ENCODE measurements around the gene MRNIP. TPM values are rescaled to one million over a fixed set of nuclear protein-coding genes. Genes with fewer than 3 reads are reported as not detected.
A peak's percentile ranks its signal among the peaks of the same experiment; 100 is the strongest.

The MRNIP gene
- total RNA-seq, 4 donors from 2014 or later, result 13.7 to 44.9 (median 26.5) TPM

DNA sequence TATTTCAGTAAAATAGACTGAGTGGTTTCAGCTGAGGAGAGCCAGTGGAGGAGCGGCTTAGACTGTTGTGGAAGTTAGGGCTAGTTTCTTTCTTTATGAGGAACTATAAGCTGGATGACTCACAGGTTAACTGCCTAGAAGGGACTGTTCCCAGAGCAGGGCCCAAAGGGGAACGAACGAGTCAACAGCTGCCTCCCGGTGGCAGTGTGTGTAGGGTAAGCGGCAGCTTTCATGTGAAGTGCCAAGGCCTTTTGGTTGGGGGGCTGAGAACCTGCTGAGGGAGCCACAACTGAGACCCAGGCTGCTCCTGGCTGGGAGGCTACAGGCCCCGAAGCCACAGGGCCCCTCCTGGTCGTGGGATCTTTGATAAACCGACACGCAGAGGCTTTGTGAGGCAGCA lies 30.9 kb downstream of the MRNIP start:
- no peak for TF ChIP-seq POLR2A (IDR thresholded peaks at IDR 0.05)
- TF ChIP-seq, protein P1, sequence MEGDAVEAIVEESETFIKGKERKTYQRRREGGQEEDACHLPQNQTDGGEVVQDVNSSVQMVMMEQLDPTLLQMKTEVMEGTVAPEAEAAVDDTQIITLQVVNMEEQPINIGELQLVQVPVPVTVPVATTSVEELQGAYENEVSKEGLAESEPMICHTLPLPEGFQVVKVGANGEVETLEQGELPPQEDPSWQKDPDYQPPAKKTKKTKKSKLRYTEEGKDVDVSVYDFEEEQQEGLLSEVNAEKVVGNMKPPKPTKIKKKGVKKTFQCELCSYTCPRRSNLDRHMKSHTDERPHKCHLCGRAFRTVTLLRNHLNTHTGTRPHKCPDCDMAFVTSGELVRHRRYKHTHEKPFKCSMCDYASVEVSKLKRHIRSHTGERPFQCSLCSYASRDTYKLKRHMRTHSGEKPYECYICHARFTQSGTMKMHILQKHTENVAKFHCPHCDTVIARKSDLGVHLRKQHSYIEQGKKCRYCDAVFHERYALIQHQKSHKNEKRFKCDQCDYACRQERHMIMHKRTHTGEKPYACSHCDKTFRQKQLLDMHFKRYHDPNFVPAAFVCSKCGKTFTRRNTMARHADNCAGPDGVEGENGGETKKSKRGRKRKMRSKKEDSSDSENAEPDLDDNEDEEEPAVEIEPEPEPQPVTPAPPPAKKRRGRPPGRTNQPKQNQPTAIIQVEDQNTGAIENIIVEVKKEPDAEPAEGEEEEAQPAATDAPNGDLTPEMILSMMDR (IDR thresholded peaks at IDR 0.05), result no peak
- H3K4me3 ChIP-seq (ENCODE audit: low read depth, poor library complexity, severe bottlenecking), result no peak overlapping the region
- intact Hi-C loops (cut with DNase I; ENCODE audit: low total_unique reads), result no loop called here
- WGBS, 2 donors, result 63 to 67% methylated on average over 9 of the region's 9 CpGs
- peak in 1 of 2 donors; percentile 42 for DNase-seq (ENCODE audit: low spot score in 2 of 2)

- WGBS, 2 donors, result 74 to 79% methylated on average over 13 of the region's 13 CpGs
- intact Hi-C loops (cut with DNase I; ENCODE audit: low total_unique reads), result no loop called here
- DNase-seq (ENCODE audit: low spot score in 2 of 2), result no peak
These were observed 32.9 kb downstream of the MRNIP start for GRCh38 chr5:179825655-179826182.

GRCh38 chr5:179824745-179825112 lies 33.9 kb downstream of the MRNIP start:
- intact Hi-C loops (cut with DNase I; ENCODE audit: low total_unique reads), result no loop called here
- TF ChIP-seq POLR2A (IDR thresholded peaks at IDR 0.05), result no peak
- TF ChIP-seq, protein P1 (IDR thresholded peaks at IDR 0.05), result no peak
- WGBS, 2 donors, result 82 to 85% methylated on average over 3 of the region's 3 CpGs
- H3K4me3 ChIP-seq (ENCODE audit: low read depth, poor library complexity, severe bottlenecking), result no peak overlapping the region
- no peak for DNase-seq (ENCODE audit: low spot score in 2 of 2)

More at GRCh38 chr5:179825655-179826182, 32.9 kb downstream of the MRNIP start:
- TF ChIP-seq, protein P1 (IDR thresholded peaks at IDR 0.05), result no peak
- no peak for TF ChIP-seq POLR2A (IDR thresholded peaks at IDR 0.05)
- no peak overlapping the region for H3K4me3 ChIP-seq (ENCODE audit: low read depth, poor library complexity, severe bottlenecking)

DNA sequence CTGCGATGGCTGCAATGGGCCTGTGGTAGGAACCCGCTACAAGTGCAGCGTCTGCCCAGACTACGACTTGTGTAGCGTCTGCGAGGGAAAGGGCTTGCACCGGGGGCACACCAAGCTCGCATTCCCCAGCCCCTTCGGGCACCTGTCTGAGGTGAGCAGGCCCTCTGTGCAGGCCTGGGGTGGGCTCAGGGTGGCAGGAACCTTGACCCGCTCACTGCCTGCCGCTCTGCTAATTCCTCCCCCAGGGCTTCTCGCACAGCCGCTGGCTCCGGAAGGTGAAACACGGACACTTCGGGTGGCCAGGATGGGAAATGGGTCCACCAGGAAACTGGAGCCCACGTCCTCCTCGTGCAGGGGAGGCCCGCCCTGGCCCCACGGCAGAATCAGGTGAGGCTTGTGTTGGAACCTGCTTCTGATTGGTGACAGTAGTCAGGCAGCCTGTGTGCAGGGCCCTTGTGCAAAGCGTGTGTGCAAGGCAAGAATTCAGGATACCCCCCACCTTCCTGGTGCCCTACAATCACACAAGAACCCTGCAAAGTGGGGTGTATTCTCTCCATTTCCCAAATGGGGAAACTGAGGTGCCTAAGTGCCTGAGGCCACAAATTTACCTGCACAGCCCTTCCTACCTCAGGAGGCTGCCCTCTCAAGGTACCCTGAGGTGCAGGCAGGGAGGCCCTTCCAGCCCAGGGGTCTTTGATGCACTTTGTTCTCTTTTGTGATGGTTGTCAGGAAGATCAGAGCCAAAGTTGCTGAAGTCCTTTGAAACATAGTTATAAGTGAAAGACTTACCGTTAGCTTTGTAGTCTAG lies 34.5 kb downstream of the MRNIP start:
- TF ChIP-seq, protein P1 (IDR thresholded peaks at IDR 0.05), result no peak
- TF ChIP-seq POLR2A (IDR thresholded peaks at IDR 0.05), result no peak
- H3K4me3 ChIP-seq (ENCODE audit: low read depth, poor library complexity, severe bottlenecking), result no peak overlapping the region
- intact Hi-C loops (cut with DNase I; ENCODE audit: low total_unique reads), result no loop called here
- WGBS, 2 donors, result 86 to 89% methylated on average over 12 to 22 of the region's 22 CpGs
- DNase-seq (ENCODE audit: low spot score in 2 of 2), result no peak

DNA sequence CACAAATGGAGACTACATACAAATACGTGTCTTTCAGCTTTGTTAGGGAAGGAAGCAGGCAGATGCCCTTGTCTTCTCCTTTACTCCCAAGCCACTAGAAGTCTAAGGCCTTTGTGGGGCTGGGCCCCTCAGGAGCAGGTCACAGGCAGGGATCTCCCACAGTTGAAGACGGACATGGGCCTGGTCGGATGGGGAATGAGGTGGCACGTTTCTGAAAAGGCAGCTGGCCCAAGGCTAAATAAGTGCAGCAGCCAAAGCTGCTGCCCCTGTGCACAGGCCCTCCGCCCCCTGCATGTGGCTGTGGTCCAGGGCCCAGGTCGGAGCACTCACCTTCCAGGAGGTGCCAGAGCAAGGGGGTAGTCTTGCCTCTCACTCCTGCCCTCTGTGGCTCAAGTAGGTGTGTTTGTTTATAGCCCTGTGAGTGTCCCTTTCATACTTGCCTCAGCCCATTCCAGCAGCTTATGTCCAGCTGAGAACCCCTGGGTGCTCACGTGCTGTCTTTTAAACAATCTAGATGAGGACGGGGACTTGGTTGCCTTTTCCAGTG lies 36.1 kb downstream of the MRNIP start:
- TF ChIP-seq, protein P1 (IDR thresholded peaks at IDR 0.05), result no peak
- no peak for TF ChIP-seq POLR2A (IDR thresholded peaks at IDR 0.05)
- intact Hi-C loops (cut with DNase I; ENCODE audit: low total_unique reads), result no loop called here
- 28 to 36% methylated on average over 8 of the region's 8 CpGs for WGBS, 2 donors
- no peak for DNase-seq (ENCODE audit: low spot score in 2 of 2)
- H3K4me3 ChIP-seq (ENCODE audit: low read depth, poor library complexity, severe bottlenecking), result no peak overlapping the region

All from lower leg skin (tissue), 4 donors.